HG03469 (cell line): ENCODE results near the gene TOP3A.
"Not testable (repeated sequence)": the region's sequence is repeated elsewhere in the genome, so short reads cannot be mapped to it uniquely, and the experiment has no call there.

ENCODE experiments used
- ATAC-seq: cut with Tn5 transposase; IDR thresholded peaks from one replicate; pipeline ENCODE4 v1.9.1; 2021; ENCODE audit warnings: mild to moderate bottlenecking, moderate library complexity, moderate number of reproducible peaks; ENCODE audit not compliant: unreplicated experiment

The TOP3A gene

GRCh38 chr17:18323507-18324139 lies 8.8 kb upstream of the TOP3A start:
- ATAC-seq, result no peak

- ATAC-seq, result no peak
Measured at GRCh38 chr17:18323007-18323406, 8.2 kb upstream of the TOP3A start.

- no peak for ATAC-seq
Measured at GRCh38 chr17:18322522-18322921, 7.7 kb upstream of the TOP3A start.

- ATAC-seq, result no peak
Measured at GRCh38 chr17:18321309-18321708, 6.5 kb upstream of the TOP3A start.

- no peak for ATAC-seq
Measured at GRCh38 chr17:18320301-18320700, 5.5 kb upstream of the TOP3A start.

- ATAC-seq, result no peak
Measured at GRCh38 chr17:18319604-18320256, 4.9 kb upstream of the TOP3A start.

GRCh38 chr17:18318771-18319450 lies 4.1 kb upstream of the TOP3A start:
- no peak for ATAC-seq

GRCh38 chr17:18318117-18318516 lies 3.3 kb upstream of the TOP3A start:
- ATAC-seq, result no peak

GRCh38 chr17:18315961-18316360 lies 1.2 kb upstream of the TOP3A start:
- no peak for ATAC-seq

- ATAC-seq, result peak; percentile 4
Measured at GRCh38 chr17:18315562-18315922, 748 bp upstream of the TOP3A start.

- peak; percentile 10 for ATAC-seq
Measured at GRCh38 chr17:18314059-18314730, 599 bp downstream of the TOP3A start.

- no peak for ATAC-seq
Measured at GRCh38 chr17:18309202-18309601, 5.6 kb downstream of the TOP3A start.

GRCh38 chr17:18303206-18303605 lies 11.6 kb downstream of the TOP3A start:
- ATAC-seq, result not testable (repeated sequence)

- ATAC-seq, result no peak
Measured at GRCh38 chr17:18300725-18301480, 13.9 kb downstream of the TOP3A start.

GRCh38 chr17:18298061-18298460 lies 16.7 kb downstream of the TOP3A start:
- ATAC-seq, result not testable (repeated sequence)

- ATAC-seq, result no peak
Measured at GRCh38 chr17:18291718-18292540, 22.9 kb downstream of the TOP3A start.

- ATAC-seq, result no peak
Measured at GRCh38 chr17:18285296-18285695, 29.5 kb downstream of the TOP3A start.

- ATAC-seq, result no peak
Measured at GRCh38 chr17:18281788-18282187, 33.0 kb downstream of the TOP3A start.

GRCh38 chr17:18280766-18281371 lies 33.9 kb downstream of the TOP3A start:
- no peak for ATAC-seq

- ATAC-seq, result no peak
Measured at GRCh38 chr17:18280249-18280648, 34.5 kb downstream of the TOP3A start.
